Keratinocyte (primary cell): ENCODE results near the gene AKAP13. TPM values are rescaled to one million over a fixed set of nuclear protein-coding genes. Genes with fewer than 3 reads are reported as not detected.

ENCODE experiments used
- DNase-seq: peaks from one replicate; pipeline ENCODE4 v3.0.0-alpha.2; 2011; ENCODE audit warnings: low read depth, missing footprints, low spot score
- FAIRE-seq: peaks from 2 replicates; lab custom pipeline; 2011; peaks lifted over from hg19 to GRCh38; lab: Jason Lieb, UNC
- H2AFZ ChIP-seq: 2 replicates; pipeline ENCODE4 v1.6.0; 2012; ENCODE audit warnings: low read length, control low read depth, inconsistent platforms; ENCODE audit not compliant: control insufficient read depth
- H3K27ac ChIP-seq: 2 replicates; pipeline ENCODE4 v1.5.1; 2011; ENCODE audit warnings: low read length; ENCODE audit not compliant: control insufficient read depth, insufficient read depth
- H3K27me3 ChIP-seq: 3 replicates; pipeline ENCODE4 v1.6.0; 2011; ENCODE audit warnings: low read length; ENCODE audit not compliant: control insufficient read depth, insufficient read depth; ENCODE audit errors: extremely low read depth
- H3K36me3 ChIP-seq, 2 experiments: 2 replicates in 1 of 2; 3 replicates in 1 of 2; pipeline ENCODE4 v1.5.1; 2011; ENCODE audit warnings: low read length in 2 of 2, mild to moderate bottlenecking in 1 of 2; ENCODE audit not compliant: control insufficient read depth in 2 of 2, insufficient read depth in 2 of 2; ENCODE audit errors: extremely low read depth in 1 of 2
- H3K4me1 ChIP-seq: 3 replicates; pipeline ENCODE4 v1.5.1; 2011; ENCODE audit warnings: low read length; ENCODE audit not compliant: control insufficient read depth, insufficient read depth; ENCODE audit errors: extremely low read depth
- H3K4me2 ChIP-seq: 3 replicates; pipeline ENCODE4 v1.6.0; 2011; ENCODE audit warnings: low read depth, low read length; ENCODE audit not compliant: control insufficient read depth, insufficient read depth; ENCODE audit errors: extremely low read depth
- H3K4me3 ChIP-seq, 3 experiments: fragments of 200-600 bp in 1 of 3; sonication (generic) in 1 of 3; 2 replicates in 2 of 3; 3 replicates in 1 of 3; pipeline ENCODE4 v1.5.1; 2011 to 2016; ENCODE audit warnings: low read length in 3 of 3, mild to moderate bottlenecking in 3 of 3, control low read depth in 2 of 3, inconsistent platforms in 1 of 3, low read depth in 1 of 3, mixed read lengths in 1 of 3, mixed run types in 1 of 3, moderate library complexity in 1 of 3; ENCODE audit not compliant: control insufficient read depth in 2 of 3, insufficient read depth in 2 of 3; ENCODE audit errors: extremely low read depth in 1 of 3
- H3K79me2 ChIP-seq: 2 replicates; pipeline ENCODE4 v1.6.0; 2012; ENCODE audit warnings: low read length; ENCODE audit not compliant: control insufficient read depth, insufficient read depth
- H3K9ac ChIP-seq: 3 replicates; pipeline ENCODE4 v1.6.0; 2011; ENCODE audit warnings: low read length; ENCODE audit not compliant: control insufficient read depth, insufficient read depth; ENCODE audit errors: extremely low read depth
- H3K9me1 ChIP-seq: 3 replicates; pipeline ENCODE4 v1.6.0; 2011; ENCODE audit warnings: low read length; ENCODE audit not compliant: control insufficient read depth, insufficient read depth; ENCODE audit errors: extremely low read depth
- H3K9me3 ChIP-seq: 2 replicates; pipeline ENCODE4 v1.5.1; 2012; ENCODE audit warnings: low read depth, low read length; ENCODE audit not compliant: control insufficient read depth
- H4K20me1 ChIP-seq: 3 replicates; pipeline ENCODE4 v1.6.0; 2011; ENCODE audit warnings: low read length; ENCODE audit not compliant: control insufficient read depth, insufficient read depth; ENCODE audit errors: extremely low read depth
- CTCF ChIP-seq, 3 experiments: IDR thresholded peaks in 1 of 3; conservative IDR thresholded peaks in 1 of 3; optimal IDR thresholded peaks in 1 of 3; 2 replicates in 2 of 3; 3 replicates in 1 of 3; pipeline versions ENCODE3 to v1.5.1; 2011; ENCODE audit warnings: low read length in 3 of 3, mild to moderate bottlenecking in 3 of 3, moderate library complexity in 2 of 3, control low read depth in 1 of 3, inconsistent platforms in 1 of 3; ENCODE audit not compliant: insufficient read depth in 2 of 3; ENCODE audit errors: extremely low read depth in 1 of 3
- EZH2 ChIP-seq: IDR thresholded peaks from one replicate; pipeline ENCODE4 v1.6.1; 2012; ENCODE audit warnings: inconsistent platforms, mild to moderate bottlenecking, low read length, moderate library complexity
- dilution Hi-C: fragments of 300-500 bp; cut with MboI; formaldehyde crosslinking; loops from one replicate; pipeline ENCODE4 v1.7.0; 2020; ENCODE audit warnings: low sequenced_read_pairs; ENCODE audit not compliant: extremely low pct_ligation_motif_present
- polyA plus RNA-seq, 5 experiments: library from polyadenylated mRNA; depleted of rRNA in 3 of 5; stranded (reverse) in 3 of 5; stranded (forward) in 1 of 5; unstranded in 1 of 5; fragments of >200 nt; gene quantifications; 1 replicate in 1 of 5; 2 replicates in 3 of 5; 3 replicates in 1 of 5; pipeline versions ENCODE4 v1.2.1 to v1.2.3, GENCODE V29; 2011 to 2012; ENCODE audit warnings: missing spikeins in 2 of 5, low read depth in 1 of 5, low replicate concordance in 1 of 5

AKAP13 gene
- polyA plus RNA-seq, 1 donor (not counting 4 experiments of a cell fraction or from before 2014, with no cell fraction given), result 16.7 TPM

GRCh38 chr15:85755942-85756341, 375.5 kb downstream of the AKAP13 start:
- Histone ChIP-seq H3K9me3 (no peaks in the 10 kb centered on the region), H3K79me2 (no peaks in the 10 kb centered on the region), H4K20me1 (no peaks in the 10 kb centered on the region), H3K9me1 (no peaks in the 10 kb centered on the region), H2AFZ (no peak overlapping the region), H3K27me3 (no peaks in the 10 kb centered on the region), H3K4me1 (peaks cover 25% of the 10 kb centered on the region), H3K4me3 (no peak overlapping the region), H3K27ac (no peak overlapping the region), H3K9ac (no peak overlapping the region), H3K4me2 (no peak overlapping the region), H3K36me3 (no peaks in the 10 kb centered on the region)
- FAIRE-seq (no peak), DNase-seq (no peak)
- TF ChIP-seq CTCF (optimal IDR thresholded peaks at IDR 0.05 in 1 of 3, IDR thresholded peaks at IDR 0.05 in 1 of 3, conservative IDR thresholded peaks at IDR 0.05 in 1 of 3; ENCODE audit: extremely low read depth in 1 of 3, insufficient read depth in 2 of 3, low read length in 3 of 3), result no peak
- no peak for TF ChIP-seq EZH2
- dilution Hi-C loops, result no loop called here

- Histone ChIP-seq H3K27me3 (no peaks in the 10 kb centered on the region), H3K4me2 (no peak overlapping the region), H4K20me1 (no peaks in the 10 kb centered on the region), H3K9me1 (no peaks in the 10 kb centered on the region), H3K9ac (no peak overlapping the region), H3K4me3 (no peak overlapping the region), H2AFZ (no peak overlapping the region), H3K9me3 (no peaks in the 10 kb centered on the region), H3K4me1 (peaks cover 25% of the 10 kb centered on the region), H3K36me3 (no peaks in the 10 kb centered on the region), H3K27ac (no peak overlapping the region), H3K79me2 (no peaks in the 10 kb centered on the region)
- dilution Hi-C loops, result no loop called here
- FAIRE-seq, result no peak
- no peak for TF ChIP-seq CTCF (optimal IDR thresholded peaks at IDR 0.05 in 1 of 3, IDR thresholded peaks at IDR 0.05 in 1 of 3, conservative IDR thresholded peaks at IDR 0.05 in 1 of 3; ENCODE audit: extremely low read depth in 1 of 3, insufficient read depth in 2 of 3, low read length in 3 of 3)
- TF ChIP-seq EZH2, result no peak
- no peak for DNase-seq
Measured at GRCh38 chr15:85756411-85757072, 376.1 kb downstream of the AKAP13 start.
